HG03378 (cell line): ENCODE results near the gene MILR1.
"Not testable (repeated sequence)": the region's sequence is repeated elsewhere in the genome, so short reads cannot be mapped to it uniquely, and the experiment has no call there.

Experiments used
- ATAC-seq: cut with Tn5 transposase; IDR thresholded peaks from one replicate; pipeline ENCODE4 v1.9.1; 2021; ENCODE audit warnings: mild to moderate bottlenecking, moderate library complexity; ENCODE audit not compliant: unreplicated experiment

Gene MILR1

GRCh38 chr17:64426596-64426995 is 22.3 kb upstream of the MILR1 start:
- ATAC-seq, result no peak

GRCh38 chr17:64428406-64428805 is 20.5 kb upstream of the MILR1 start:
- ATAC-seq, result no peak

GRCh38 chr17:64430036-64430435 is 18.9 kb upstream of the MILR1 start:
- not testable (repeated sequence) for ATAC-seq

- ATAC-seq, result no peak
Measured at GRCh38 chr17:64431534-64431933, 17.4 kb upstream of the MILR1 start.

GRCh38 chr17:64437944-64438525 is 10.9 kb upstream of the MILR1 start:
- no peak for ATAC-seq

- ATAC-seq, result not testable (repeated sequence)
Measured at GRCh38 chr17:64439521-64439920, 9.4 kb upstream of the MILR1 start.

DNA sequence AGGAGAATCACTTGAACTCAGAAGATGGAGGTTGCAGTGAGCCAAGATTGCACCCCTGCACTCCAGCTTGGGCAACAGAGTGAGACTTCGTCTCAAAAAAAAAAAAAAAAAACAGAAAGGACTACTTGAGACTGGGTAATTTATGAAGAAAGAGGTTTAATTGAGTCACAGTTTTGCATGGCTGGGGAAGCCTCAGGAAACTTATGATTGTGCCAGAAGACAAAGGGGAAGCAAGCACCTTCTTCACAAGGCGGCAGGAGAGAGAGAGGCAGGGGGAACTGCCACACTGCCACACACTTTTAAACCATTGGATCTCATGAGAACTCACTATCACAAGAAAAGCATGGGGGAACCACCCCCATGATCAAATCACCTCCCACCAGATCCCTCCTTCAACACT is 9.0 kb upstream of the MILR1 start:
- ATAC-seq, result no peak

DNA sequence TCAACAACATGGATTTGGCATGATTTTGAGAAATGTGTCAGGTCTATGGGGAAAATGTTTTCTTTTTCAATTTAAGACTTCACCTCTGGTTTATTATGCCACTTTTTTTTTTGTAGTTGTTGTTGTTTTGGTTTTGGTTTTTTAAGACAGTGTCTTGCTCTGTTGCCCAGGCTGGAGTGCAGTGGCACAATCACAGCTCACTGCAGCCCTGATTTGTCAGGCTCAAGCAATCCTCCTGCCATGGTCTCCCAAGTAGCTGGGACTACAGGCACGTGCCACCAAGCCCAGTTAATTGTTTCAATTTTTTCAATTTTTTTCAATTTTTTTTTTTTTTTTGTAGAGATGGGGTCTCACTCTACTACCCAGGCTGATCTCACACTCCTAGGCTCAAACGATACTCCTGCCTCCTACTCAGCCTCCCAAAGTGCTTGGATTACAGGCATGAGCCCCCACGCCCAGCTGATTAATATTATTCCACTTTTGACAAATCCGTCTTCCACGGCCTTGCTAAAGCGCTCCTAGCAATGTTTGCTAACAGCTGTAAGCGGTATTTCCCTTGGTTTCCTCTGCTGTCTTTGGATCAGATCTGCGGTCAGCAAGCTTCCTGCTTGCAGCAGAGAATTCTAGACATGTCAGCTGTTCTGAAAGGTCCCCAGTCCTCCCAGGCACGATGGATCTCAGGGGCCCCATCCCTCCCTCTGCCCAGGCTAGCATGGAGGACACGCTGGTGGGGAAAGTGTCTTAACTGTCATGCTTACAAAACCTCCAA is 7.0 kb upstream of the MILR1 start:
- no peak for ATAC-seq

- ATAC-seq, result no peak
Measured at GRCh38 chr17:64442541-64442971, 6.4 kb upstream of the MILR1 start.

- ATAC-seq, result no peak
Measured at GRCh38 chr17:64443086-64443760, 5.7 kb upstream of the MILR1 start.

DNA sequence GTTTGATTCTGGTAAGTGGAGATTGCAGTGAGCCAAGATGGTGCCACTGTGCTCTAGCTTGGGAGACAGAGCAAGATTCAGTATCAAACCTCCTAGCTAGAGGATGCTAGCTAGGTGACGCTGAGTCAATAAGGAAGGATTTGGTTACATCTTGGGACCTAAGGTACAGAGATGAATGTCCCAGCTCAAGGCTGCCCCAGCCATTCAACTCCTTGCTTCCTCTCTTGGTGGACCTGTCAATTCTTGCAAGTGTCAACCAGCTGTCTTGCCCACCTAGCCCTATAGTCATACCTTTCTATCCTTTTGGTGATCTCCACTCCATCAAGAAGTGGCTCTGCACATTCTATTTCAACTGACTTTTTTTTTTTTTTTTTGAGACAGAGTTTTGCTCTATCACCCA is 1.4 kb upstream of the MILR1 start:
- ATAC-seq, result no peak

- ATAC-seq, result no peak
Measured at GRCh38 chr17:64449545-64449944, 630 bp downstream of the MILR1 start.

DNA sequence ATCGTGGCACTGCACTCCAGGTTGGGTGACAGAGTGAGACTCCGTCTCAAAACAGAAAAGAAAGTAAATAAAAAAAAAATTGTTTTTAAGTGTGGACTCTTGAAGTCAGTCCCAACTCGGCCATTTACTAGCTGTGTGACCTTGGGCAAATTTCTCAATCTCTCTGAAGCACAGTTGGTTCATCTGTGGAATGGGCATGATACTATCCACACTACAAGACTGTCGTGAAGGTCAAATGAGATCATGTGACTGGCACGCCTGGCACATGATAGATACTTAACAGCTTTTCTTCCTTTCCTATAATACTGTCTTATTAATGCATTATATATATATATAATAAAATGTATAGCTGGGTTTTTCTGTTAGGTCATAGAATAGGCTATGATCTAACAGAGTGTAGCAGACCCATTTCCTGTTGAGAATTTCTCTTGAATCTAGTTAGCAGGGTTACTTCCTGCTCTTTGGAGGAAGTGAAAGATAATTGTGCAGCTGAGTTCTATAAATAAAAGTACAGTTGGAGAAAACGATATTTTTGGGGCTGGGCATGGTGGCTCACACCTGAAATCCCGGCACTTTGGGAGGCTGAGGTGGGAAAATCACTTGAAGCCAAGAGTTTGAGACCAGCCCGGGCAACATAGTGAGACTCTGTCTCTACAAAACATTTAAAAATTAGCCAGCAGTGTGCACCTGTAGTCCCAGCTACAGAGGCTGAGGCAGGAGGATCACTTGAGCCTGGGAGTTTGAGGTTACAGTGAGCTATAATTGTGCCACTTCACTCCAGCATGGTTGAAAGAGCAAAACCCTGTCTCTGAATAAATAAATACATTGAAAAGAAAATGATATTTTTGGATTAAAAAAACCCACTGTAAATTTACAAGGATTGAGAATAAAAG is 7.3 kb downstream of the MILR1 start:
- peak; percentile 58 for ATAC-seq

DNA sequence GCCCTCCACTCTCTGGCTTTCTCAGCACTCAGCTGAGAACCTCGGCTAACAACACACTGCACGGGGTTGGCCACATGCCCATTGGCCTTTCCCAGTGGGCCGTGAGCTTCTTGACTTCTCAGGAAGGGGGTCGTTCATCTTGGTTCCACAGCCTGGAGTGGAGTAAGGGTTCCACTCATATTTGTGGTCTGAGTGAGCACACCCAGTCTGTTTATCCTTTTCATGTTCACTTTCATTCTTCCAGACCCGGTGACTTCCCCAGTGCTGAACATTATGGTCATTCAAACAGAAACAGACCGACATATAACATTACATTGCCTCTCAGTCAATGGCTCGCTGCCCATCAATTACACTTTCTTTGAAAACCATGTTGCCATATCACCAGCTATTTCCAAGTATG is 8.2 kb downstream of the MILR1 start:
- ATAC-seq, result no peak

DNA sequence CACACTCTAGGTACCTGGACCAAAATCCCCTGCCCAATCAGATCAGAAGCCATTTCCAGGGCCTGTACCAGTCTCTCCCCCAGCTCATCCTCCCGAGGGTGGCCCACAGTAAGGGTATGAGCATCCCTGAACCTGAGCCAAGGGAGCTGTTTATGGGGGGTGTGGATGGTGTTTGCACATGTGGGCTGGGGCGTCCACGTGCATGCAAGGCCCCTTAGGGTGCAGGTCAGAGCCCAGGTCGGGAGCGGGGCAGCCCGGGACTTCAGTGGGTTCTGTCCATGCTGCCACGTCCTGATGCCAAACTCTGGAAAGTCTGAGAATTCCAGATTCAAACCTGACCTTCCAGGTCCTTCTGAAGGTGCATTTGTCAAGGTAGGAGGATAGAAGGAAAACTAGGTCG is 9.8 kb downstream of the MILR1 start:
- ATAC-seq, result no peak

- ATAC-seq, result no peak
Measured at GRCh38 chr17:64459284-64459747, 10.4 kb downstream of the MILR1 start.

DNA sequence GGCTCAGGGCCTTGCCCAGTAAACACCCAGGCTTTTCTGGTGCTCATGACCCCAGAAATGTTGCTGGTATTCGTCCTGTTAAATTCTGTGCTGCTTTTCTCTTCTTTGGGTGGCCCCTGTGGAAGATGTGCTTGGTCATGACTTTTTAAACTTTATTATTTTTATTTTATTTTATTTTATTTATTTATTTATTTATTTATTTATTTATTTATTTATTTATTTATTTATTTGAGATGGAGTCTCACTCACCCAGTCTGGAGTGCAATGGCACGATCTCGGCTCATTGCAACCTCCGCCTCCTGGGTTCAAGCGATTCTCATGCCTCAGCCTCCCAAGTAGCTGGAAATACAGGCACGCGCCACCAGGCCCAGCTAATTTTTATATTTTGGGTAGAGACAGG is 10.9 kb downstream of the MILR1 start:
- ATAC-seq, result not testable (repeated sequence)

GRCh38 chr17:64460955-64461354 is 12.0 kb downstream of the MILR1 start:
- ATAC-seq, result no peak

GRCh38 chr17:64461788-64462187 is 12.9 kb downstream of the MILR1 start:
- ATAC-seq, result no peak

- ATAC-seq, result no peak
Measured at GRCh38 chr17:64466019-64466735, 17.3 kb downstream of the MILR1 start.
